Heart left ventricle (tissue), 13 donors: ENCODE measurements around the gene TMEM204.

Experiments
- POLR2A ChIP-seq, 2 donors: fragments of 450-650 bp; IDR thresholded peaks; one replicate each; pipeline ENCODE4 v1.6.1; 2017; ENCODE audit warnings: antibody characterized with exemption in 2 of 2, mild to moderate bottlenecking in 2 of 2, moderate library complexity in 2 of 2
- TF ChIP-seq, protein P1 (sequence below), 12 donors: fragments of 200-600 bp; sonication (generic) in 4 of 12; IDR thresholded peaks; one replicate each; pipeline versions ENCODE4 v1.5.0 to v1.8.0; 2018 to 2022; ENCODE audit warnings: antibody characterized with exemption in 12 of 12, mild to moderate bottlenecking in 5 of 12
- donor health status: ischemic (EF 13 %, LVEDD 7.1; RV severe dilation, severe dysfunction).
- donor health status: DM: no; HTN: yes; CAD: no.
- donor health status: DM: no; HTN: no; CAD: no.
- donor health status: ischemic (EF 25% LVEDD 6.9; RV normal size, moderate dysfunction).
- donor health status: ischemic (EF 25% LVEDD 5.7; RV mildly dilated, moderate dysfunction).
- donor health status: ischemic (EF 35%, LVEDD 5.7; RV mildly dilated, moderate dysfunction).
- donor health status: nonischemic (EF 11% LVEDD 7.7; RV severe dilation, severe dysfunction).
- donor health status: DM: yes; HTN: yes; CAD: no.
- donor health status: PGD.
- donor health status: ischemic (EF 29% LVEDD 5.4; RV normal size, mild dysfunction).
- donor health status: nonischemic (EF 23%, LVEDD 6.1; RV moderate dilation, normal function).

DNA sequence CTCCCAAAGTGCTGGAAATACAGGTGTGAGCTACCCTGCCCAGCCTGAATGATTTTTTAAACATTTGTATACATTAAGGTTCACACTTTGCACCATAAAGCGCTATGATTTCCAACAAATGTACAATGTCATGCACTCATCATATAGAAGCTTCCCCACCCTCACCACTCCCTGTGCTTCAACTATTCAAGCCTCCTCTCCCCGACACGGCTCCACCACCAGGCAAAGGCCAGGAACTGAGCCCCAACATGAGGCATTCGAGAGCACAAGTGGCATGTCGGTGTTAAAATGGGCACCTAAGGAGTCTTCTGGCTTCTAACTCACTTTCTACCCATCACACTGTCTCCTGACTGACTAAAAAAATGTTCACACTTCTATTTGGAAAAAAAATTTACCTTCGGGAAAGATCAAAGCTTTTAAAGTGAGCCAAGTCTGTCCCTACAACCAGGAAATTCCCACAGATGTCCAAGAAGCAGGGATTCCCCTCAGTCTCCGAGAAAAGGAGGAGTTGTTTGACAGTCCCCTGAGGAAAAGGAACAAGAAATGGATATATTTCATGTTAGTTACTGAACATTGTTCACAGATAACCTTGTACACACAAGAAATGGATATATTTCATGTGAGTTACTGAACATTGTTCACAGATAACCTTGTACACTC, 37.7 kb downstream of the TMEM204 start:
- TF ChIP-seq, protein P1, sequence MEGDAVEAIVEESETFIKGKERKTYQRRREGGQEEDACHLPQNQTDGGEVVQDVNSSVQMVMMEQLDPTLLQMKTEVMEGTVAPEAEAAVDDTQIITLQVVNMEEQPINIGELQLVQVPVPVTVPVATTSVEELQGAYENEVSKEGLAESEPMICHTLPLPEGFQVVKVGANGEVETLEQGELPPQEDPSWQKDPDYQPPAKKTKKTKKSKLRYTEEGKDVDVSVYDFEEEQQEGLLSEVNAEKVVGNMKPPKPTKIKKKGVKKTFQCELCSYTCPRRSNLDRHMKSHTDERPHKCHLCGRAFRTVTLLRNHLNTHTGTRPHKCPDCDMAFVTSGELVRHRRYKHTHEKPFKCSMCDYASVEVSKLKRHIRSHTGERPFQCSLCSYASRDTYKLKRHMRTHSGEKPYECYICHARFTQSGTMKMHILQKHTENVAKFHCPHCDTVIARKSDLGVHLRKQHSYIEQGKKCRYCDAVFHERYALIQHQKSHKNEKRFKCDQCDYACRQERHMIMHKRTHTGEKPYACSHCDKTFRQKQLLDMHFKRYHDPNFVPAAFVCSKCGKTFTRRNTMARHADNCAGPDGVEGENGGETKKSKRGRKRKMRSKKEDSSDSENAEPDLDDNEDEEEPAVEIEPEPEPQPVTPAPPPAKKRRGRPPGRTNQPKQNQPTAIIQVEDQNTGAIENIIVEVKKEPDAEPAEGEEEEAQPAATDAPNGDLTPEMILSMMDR (IDR thresholded peaks at IDR 0.05) = no peak
- no peak for TF ChIP-seq POLR2A (IDR thresholded peaks at IDR 0.05)
